NCI-H1417 (cell line): ENCODE measurements around the gene EGFL8.

ENCODE experiments used
- DNase-seq, 3 experiments: peaks; one replicate each; lab custom pipeline; 2025; lab: John Stamatoyannopoulos, UW

EGFL8 gene

GRCh38 chr6:32146687-32147086, 17.7 kb upstream of the EGFL8 start:
- no peak for DNase-seq

- no peak for DNase-seq
Measured at GRCh38 chr6:32147401-32148132, 16.8 kb upstream of the EGFL8 start.

- DNase-seq: peak in 1 of 3 experiments; percentile 18
Measured at GRCh38 chr6:32148289-32149091, 15.9 kb upstream of the EGFL8 start.

- no peak for DNase-seq
Measured at GRCh38 chr6:32149092-32149755, 15.2 kb upstream of the EGFL8 start.

GRCh38 chr6:32149932-32150870, 14.2 kb upstream of the EGFL8 start:
- DNase-seq: no peak

GRCh38 chr6:32151181-32151862, 13.1 kb upstream of the EGFL8 start:
- DNase-seq: no peak

- no peak for DNase-seq
Measured at GRCh38 chr6:32151863-32152768, 12.3 kb upstream of the EGFL8 start, which contains the start of gene PRRT1. TSS of gene PRRT1 (minus strand) at chr6:32151939. CDS start at chr6:32151827, 112 bp downstream.

- peak; percentile 1 to 46 (median 41) for DNase-seq
Measured at GRCh38 chr6:32152769-32153563, 11.4 kb upstream of the EGFL8 start.

- peak; percentile 63 to 92 (median 87) for DNase-seq
Measured at GRCh38 chr6:32153564-32154513, 10.6 kb upstream of the EGFL8 start, which contains the start of gene PPT2. TSS of gene PPT2 (plus strand) at chr6:32154141. CDS start at chr6:32154595, 454 bp downstream.

- DNase-seq: peak; percentile 61 to 85 (median 81)
Measured at GRCh38 chr6:32154514-32155161, 9.8 kb upstream of the EGFL8 start.

- DNase-seq: no peak
Measured at GRCh38 chr6:32156891-32157290, 7.5 kb upstream of the EGFL8 start.

GRCh38 chr6:32158052-32158451, 6.3 kb upstream of the EGFL8 start:
- DNase-seq: no peak

- no peak for DNase-seq
Measured at GRCh38 chr6:32163559-32164258, 686 bp upstream of the EGFL8 start.

- peak in 1 of 3 experiments; percentile 18 for DNase-seq
Measured at GRCh38 chr6:32166411-32167061, 2.1 kb downstream of the EGFL8 start.

GRCh38 chr6:32167154-32167760, 2.9 kb downstream of the EGFL8 start:
- DNase-seq: peak; percentile 4 to 58 (median 24)
